Vagina (tissue), 2 donors: ENCODE results near the gene SLC49A3. TPM values are rescaled to one million over a fixed set of nuclear protein-coding genes. Genes with fewer than 3 reads are reported as not detected.
"Not testable (repeated sequence)": the region's sequence is repeated elsewhere in the genome, so short reads cannot be mapped to it uniquely, and the experiment has no call there.

Experiments
- DNase-seq, 2 donors: peaks; one replicate each; pipeline ENCODE4 v3.0.0-alpha.2; 2017; ENCODE audit errors: extremely low spot score in 2 of 2
- H3K27ac ChIP-seq: fragments of 200-600 bp; sonication (generic); one replicate; pipeline ENCODE4 v1.5.1; 2019
- H3K27me3 ChIP-seq: fragments of 200-600 bp; sonication (generic); one replicate; pipeline ENCODE4 v1.5.1; 2019
- H3K36me3 ChIP-seq, 2 donors: fragments of 200-600 bp; sonication (generic); one replicate each; pipeline ENCODE4 v1.5.1; 2017 to 2019
- H3K4me1 ChIP-seq: fragments of 200-600 bp; sonication (generic); one replicate; pipeline ENCODE4 v1.5.1; 2019
- H3K4me3 ChIP-seq, 2 donors: fragments of 200-600 bp; sonication (generic); 1 replicate in 1 of 2; 2 replicates in 1 of 2; pipeline ENCODE4 v1.5.1; 2016 to 2019
- H3K9me3 ChIP-seq: fragments of 200-600 bp; sonication (generic); one replicate; pipeline ENCODE4 v1.5.1; 2019
- POLR2A ChIP-seq, 2 donors: fragments of 450-650 bp; IDR thresholded peaks; one replicate each; pipeline ENCODE4 v1.6.1; 2017; ENCODE audit warnings: antibody characterized with exemption in 2 of 2, mild to moderate bottlenecking in 2 of 2, moderate library complexity in 2 of 2
- POLR2AphosphoS5 ChIP-seq, 2 donors: sonication (generic); formaldehyde crosslinking; IDR thresholded peaks; one replicate each; pipeline ENCODE4 v1.9.0; 2017; ENCODE audit warnings: antibody characterized with exemption in 2 of 2, mild to moderate bottlenecking in 2 of 2, low read depth in 1 of 2; ENCODE audit not compliant: insufficient read depth in 1 of 2
- intact Hi-C: fragments of 100-400 bp; cut with DNase I; formaldehyde crosslinking; loops from one replicate; pipeline ENCODE4 v1.15.1; 2023
- total RNA-seq: library from RNA; depleted of rRNA; stranded (reverse); fragments of >200 nt; gene quantifications from one replicate; pipeline ENCODE4 v1.2.3, GENCODE V29; 2016
- TF ChIP-seq, protein P1 (sequence below), 3 experiments: fragments of 450-650 bp in 2 of 3; fragments of 200-600 bp in 1 of 3; sonication (generic) in 1 of 3; IDR thresholded peaks; one replicate each; pipeline ENCODE4 v1.5.1; 2017 to 2019; ENCODE audit warnings: antibody characterized with exemption in 3 of 3, mild to moderate bottlenecking in 2 of 3, moderate library complexity in 2 of 3

SLC49A3 gene
- total RNA-seq, 1 donor from 2014 or later, result 11.0 TPM

DNA sequence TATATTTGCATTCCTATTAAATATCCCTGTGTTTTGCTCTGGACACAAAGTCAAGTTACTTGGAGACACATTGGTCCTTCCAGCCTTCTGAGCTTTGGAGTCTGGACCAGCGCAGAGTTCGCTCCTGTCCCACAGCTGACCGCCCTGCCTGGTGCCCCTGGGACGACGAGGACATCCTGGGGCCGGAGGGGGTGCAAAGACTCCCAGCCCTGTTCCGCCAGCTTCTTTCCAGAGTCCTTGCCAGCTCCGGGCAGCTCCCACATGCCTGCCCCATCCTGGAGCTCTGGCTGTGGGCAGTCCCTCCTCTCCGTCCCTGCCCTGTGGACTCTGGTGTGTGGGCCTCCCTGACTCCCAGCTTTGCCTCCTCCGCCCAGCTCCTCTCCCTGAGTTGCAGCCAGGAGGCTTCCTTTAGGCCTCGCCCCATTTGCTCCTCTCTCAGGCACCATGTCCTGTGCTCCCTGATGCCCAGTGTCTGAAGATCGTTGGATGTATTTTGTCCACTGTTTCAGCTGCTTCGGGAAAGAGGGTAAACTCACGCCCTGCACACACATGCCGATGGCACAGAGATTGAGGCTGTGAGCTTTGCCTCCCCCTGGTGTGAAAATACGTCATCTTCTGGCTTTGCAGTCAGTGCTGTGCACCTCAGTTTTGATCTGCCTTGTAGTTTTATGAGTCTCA is 11.8 kb upstream of the SLC49A3 start:
- intact Hi-C loops, result no loop called here
- no peaks in the 10 kb centered on the region for H3K36me3 ChIP-seq
- H3K27ac ChIP-seq, result no peak overlapping the region
- no peak overlapping the region for H3K4me3 ChIP-seq
- TF ChIP-seq POLR2AphosphoS5 (IDR thresholded peaks at IDR 0.05; ENCODE audit: insufficient read depth in 1 of 2, low read depth in 1 of 2), result no peak
- TF ChIP-seq, protein P1, sequence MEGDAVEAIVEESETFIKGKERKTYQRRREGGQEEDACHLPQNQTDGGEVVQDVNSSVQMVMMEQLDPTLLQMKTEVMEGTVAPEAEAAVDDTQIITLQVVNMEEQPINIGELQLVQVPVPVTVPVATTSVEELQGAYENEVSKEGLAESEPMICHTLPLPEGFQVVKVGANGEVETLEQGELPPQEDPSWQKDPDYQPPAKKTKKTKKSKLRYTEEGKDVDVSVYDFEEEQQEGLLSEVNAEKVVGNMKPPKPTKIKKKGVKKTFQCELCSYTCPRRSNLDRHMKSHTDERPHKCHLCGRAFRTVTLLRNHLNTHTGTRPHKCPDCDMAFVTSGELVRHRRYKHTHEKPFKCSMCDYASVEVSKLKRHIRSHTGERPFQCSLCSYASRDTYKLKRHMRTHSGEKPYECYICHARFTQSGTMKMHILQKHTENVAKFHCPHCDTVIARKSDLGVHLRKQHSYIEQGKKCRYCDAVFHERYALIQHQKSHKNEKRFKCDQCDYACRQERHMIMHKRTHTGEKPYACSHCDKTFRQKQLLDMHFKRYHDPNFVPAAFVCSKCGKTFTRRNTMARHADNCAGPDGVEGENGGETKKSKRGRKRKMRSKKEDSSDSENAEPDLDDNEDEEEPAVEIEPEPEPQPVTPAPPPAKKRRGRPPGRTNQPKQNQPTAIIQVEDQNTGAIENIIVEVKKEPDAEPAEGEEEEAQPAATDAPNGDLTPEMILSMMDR (IDR thresholded peaks at IDR 0.05), result no peak
- TF ChIP-seq POLR2A (IDR thresholded peaks at IDR 0.05), result no peak
- no peaks in the 10 kb centered on the region for H3K9me3 ChIP-seq
- peaks cover 5% of the 10 kb centered on the region for H3K4me1 ChIP-seq
- DNase-seq, result no peak
- H3K27me3 ChIP-seq, result no peaks in the 10 kb centered on the region

DNA sequence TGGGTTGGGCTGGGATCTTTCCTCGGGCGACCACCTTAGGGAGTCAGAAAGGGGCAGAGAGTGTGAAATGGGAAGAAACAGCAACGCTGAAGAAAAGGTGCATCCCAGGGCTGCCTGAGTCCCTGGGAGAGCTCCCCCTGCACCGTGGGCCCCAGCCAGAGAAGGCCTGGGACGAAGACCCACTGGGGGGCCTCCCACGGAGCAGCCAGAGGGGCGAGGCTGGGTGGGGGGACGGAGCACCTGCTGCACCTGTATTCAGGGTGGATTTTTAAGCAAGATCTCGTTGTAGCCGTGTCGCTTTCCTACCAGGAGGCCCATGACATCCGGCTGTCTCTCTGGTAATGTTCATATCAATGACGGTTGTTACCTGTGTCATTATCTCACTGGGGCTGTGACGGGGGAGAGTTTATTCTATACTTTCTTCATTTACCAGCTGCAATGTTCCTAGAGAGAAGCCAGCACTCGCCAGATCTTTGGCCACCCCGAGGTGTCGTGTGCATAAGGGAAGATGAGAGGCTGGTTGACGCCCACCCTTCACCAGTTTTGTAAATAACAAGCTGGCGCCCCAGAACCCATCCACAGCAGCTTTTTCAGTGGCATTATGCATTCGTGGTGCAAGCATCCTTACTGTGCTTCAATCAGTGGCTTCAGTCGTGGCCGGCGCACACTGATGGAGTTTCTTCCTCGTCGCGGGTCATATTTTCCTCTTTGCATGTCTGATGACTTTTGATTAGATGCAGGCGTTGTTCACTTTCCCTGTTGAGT is 11.0 kb upstream of the SLC49A3 start:
- Histone ChIP-seq H3K4me3 (no peak overlapping the region), H3K36me3 (no peaks in the 10 kb centered on the region), H3K27me3 (no peaks in the 10 kb centered on the region), H3K27ac (no peak overlapping the region), H3K9me3 (no peaks in the 10 kb centered on the region), H3K4me1 (peaks cover 2% of the 10 kb centered on the region)
- TF ChIP-seq, protein P1 (IDR thresholded peaks at IDR 0.05), result no peak
- TF ChIP-seq POLR2A (IDR thresholded peaks at IDR 0.05) (no peak), POLR2AphosphoS5 (IDR thresholded peaks at IDR 0.05; ENCODE audit: insufficient read depth in 1 of 2, low read depth in 1 of 2) (no peak)
- intact Hi-C loops, result no loop called here
- no peak for DNase-seq

DNA sequence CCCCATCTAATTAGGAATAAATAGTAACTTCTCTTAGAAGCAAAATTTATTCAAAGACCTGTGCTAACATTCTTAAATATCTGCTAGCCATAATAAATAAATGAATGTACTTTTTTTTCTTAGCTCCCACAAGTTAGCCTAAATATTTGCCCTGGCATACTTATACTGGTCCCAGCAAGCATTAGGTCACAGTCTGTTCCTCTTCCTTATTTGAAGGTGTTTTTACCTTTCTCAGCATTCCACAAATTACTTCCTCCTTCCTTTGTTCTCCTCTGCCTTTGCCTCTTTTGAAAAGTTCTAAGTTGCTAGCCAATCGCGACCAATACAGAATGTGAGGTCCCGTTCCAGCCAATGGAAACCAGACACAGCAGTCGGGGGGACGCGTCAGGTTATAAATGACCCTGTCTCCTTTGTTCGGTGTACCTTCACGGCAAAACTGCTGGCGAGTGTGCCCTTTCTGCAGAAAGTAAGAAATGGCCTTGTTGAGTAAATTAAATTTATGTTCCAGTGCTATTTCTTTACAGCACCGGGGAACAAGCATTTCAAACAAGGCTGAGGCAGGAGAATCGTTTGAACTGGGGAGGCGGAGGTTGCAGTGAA is 5.5 kb upstream of the SLC49A3 start:
- DNase-seq, H3K4me3 ChIP-seq, H3K9me3 ChIP-seq, H3K36me3 ChIP-seq, H3K27ac ChIP-seq, intact Hi-C loops, H3K27me3 ChIP-seq, H3K4me1 ChIP-seq: not testable (repeated sequence)

DNA sequence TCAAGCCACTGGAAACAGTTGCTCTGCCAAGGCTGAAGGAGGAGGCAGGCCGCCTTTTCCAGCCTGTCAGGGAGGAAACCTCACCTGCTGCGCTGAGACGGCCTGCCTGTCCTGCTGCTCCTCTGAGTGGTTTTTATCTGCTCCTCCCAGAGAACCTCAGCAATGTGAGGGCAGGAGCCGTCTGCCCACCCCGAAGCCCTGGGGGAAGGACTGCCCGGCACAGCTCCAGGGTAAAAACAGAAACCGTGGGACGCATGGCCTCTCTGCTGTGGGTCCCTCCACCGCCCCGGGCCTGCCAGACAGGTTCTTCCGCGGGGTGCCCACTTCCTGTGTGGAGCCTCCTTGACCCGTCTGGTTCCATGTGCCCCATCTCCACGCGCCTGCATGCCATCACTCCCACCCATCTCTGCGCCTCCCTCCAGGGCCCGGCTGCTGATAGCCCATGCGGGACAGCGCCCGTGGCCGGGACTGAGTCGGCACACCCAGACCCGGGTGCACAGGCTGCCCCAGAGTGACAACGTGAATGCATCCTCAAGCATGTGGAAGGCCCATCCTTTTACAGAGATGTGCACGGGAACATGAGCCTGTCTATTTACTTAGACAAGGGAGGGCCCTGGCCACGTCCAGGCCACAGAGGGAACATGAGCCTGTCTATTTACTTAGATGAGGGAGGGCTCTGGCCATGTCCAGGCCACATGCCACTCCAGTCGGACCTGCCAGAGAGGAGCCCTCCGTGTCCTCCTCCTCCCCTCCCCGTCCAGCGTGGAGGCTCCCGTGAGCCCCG is 4.0 kb upstream of the SLC49A3 start:
- Histone ChIP-seq H3K27ac (no peak overlapping the region), H3K27me3 (no peaks in the 10 kb centered on the region), H3K36me3 (no peaks in the 10 kb centered on the region), H3K9me3 (no peaks in the 10 kb centered on the region), H3K4me3 (no peak overlapping the region), H3K4me1 (peaks cover 17% of the 10 kb centered on the region)
- TF ChIP-seq POLR2A (IDR thresholded peaks at IDR 0.05), result no peak
- TF ChIP-seq, protein P1 (IDR thresholded peaks at IDR 0.05), result no peak
- TF ChIP-seq POLR2AphosphoS5 (IDR thresholded peaks at IDR 0.05; ENCODE audit: insufficient read depth in 1 of 2, low read depth in 1 of 2), result no peak
- intact Hi-C loops, result no loop called here
- no peak for DNase-seq

DNA sequence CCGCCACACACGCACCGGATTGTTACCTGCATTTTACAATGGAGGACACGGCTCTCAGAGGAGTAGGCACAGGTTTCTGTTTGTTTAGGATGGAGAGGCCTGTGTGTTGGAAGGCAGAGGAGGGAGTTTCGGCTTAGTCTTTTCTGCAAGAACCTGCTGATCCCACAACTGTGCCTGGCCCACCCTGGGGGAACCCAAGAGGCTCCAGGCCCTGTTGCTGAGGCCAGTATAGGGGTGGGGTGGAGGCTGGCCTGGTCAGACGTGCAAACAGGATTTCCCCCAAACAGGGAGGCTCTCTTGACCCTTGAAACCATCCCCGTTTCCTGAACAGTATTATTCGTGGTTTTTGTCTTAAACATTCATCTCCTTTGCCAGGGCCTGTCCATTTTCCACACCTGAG is 772 bp upstream of the SLC49A3 start:
- Histone ChIP-seq H3K4me3 (peak overlapping the region in 1 of 2 donors; percentile 50), H3K9me3 (no peaks in the 10 kb centered on the region), H3K27me3 (no peaks in the 10 kb centered on the region), H3K4me1 (peaks cover 35% of the 10 kb centered on the region), H3K36me3 (no peaks in the 10 kb centered on the region), H3K27ac (peak overlapping the region; percentile 85)
- TF ChIP-seq POLR2A (IDR thresholded peaks at IDR 0.05), result no peak
- TF ChIP-seq, protein P1 (IDR thresholded peaks at IDR 0.05), result no peak
- no peak for TF ChIP-seq POLR2AphosphoS5 (IDR thresholded peaks at IDR 0.05; ENCODE audit: insufficient read depth in 1 of 2, low read depth in 1 of 2)
- no peak for DNase-seq
- intact Hi-C loops, result no loop called here
